ENCODE measurements around the gene ANXA10. TPM values are rescaled to one million over a fixed set of nuclear protein-coding genes. Genes with fewer than 3 reads are reported as not detected.
"Not testable (repeated sequence)": the region's sequence is repeated elsewhere in the genome, so short reads cannot be mapped to it uniquely, and the experiment has no call there.

ANXA10 gene, protein sequence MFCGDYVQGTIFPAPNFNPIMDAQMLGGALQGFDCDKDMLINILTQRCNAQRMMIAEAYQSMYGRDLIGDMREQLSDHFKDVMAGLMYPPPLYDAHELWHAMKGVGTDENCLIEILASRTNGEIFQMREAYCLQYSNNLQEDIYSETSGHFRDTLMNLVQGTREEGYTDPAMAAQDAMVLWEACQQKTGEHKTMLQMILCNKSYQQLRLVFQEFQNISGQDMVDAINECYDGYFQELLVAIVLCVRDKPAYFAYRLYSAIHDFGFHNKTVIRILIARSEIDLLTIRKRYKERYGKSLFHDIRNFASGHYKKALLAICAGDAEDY
- total RNA-seq (ENCODE audit: insufficient read depth, low replicate concordance): not detected

DNA sequence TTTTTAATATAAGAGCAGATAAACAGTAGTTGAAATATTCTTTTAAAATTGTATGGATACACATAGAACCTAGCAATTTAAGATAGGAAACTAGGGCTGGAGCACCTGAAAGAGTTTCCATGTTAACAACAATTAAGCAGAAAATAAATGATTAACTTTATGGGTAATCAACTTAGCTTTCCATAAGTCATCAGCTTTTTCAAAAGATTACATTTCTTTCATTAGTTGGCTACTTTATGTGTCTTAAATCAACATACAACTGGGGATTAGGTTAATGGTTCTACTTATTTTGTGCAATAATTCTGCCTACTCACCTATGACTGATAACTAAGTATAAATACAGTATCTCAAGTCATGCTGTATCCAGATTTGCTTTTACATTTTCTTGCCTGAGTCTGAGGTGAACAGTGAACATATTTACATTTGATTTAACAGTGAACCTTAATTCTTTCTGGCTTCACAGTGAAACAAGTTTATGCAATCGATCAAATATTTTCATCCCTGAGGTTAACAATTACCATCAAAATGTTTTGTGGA lies at the start of gene ANXA10:
ANXA10 (plus strand) TSS at position 362 of the 537 bp plus-strand sequence; CDS start at position 526, 164 bp downstream.
- DNase-seq (ENCODE audit: low spot score): no peak

DNA sequence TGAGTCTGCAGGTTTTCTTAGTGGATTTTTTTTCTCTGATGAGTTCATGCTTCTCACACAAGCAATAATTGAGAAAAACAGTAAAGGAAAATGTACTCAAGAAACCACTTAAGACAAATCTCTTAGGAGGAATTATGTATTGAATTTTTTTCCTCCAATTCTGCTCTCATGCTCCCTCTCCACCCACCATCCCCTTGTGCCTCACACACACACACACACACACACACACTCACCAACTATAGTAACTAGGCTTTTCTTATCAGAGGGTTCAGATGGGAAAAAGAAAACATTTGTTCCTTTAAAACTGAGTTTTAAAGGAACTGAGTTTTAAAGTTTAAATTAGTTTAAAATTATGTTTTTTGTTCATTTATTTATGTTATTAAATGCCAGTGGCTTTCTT lies 47.0 kb upstream of the ANXA10 start:
- peak; percentile 14 for DNase-seq (ENCODE audit: low spot score)

DNA sequence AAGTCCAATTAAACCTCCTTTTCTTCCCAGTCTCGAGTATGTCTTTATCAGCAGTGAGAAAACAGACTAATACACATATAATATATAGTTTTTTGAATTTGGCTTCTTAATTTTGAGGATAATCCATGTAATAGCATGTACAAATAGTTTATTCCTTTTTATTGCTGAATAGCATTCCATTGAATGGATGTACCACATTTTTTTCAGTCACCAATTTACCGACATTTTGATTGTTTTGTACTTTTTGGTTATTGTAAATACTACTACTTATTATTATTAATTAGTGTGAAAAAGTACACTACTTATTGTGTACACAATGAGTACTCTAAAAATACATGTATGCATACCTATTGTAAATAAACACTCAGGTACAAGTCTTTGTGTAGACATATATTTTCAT lies 42.3 kb upstream of the ANXA10 start:
- DNase-seq (ENCODE audit: low spot score): no peak

DNA sequence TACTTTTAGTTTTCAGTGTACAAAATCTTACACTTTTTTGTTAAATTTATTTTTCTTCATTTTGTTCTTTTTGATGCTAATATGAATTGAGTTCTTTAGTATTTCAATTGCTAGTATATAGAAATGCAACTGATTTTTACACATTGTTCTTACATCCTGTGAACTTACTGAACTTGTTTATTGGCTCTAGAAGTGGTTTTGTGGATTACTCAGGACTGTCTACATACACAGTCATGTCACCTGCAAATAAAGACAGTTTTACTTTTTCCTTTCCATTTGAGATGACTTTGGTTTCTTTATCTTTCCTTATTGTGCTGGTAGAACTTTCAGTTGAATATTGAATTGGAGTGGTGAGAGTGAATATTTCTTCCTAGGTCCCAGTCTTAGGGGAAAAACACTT lies 40.8 kb upstream of the ANXA10 start:
- no peak for DNase-seq (ENCODE audit: low spot score)

DNA sequence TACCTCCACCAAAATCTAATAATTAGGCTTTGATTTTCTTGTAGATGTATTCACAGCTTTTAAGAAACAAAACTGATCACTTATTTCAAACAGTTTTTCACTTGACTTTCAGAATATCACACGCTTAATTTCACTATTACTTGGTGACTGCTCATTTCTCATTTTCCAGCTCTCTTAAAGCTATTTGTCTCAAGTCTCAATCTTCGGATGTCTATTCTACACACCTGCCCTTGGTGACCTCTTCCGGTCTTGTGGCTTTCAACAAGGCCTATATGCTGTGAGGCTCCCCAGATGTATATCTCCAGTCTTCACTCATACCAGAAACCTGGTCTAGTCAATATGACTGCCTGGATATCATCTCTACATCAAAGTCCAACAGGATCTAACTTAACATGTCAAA lies 34.9 kb upstream of the ANXA10 start:
- DNase-seq (ENCODE audit: low spot score): no peak

DNA sequence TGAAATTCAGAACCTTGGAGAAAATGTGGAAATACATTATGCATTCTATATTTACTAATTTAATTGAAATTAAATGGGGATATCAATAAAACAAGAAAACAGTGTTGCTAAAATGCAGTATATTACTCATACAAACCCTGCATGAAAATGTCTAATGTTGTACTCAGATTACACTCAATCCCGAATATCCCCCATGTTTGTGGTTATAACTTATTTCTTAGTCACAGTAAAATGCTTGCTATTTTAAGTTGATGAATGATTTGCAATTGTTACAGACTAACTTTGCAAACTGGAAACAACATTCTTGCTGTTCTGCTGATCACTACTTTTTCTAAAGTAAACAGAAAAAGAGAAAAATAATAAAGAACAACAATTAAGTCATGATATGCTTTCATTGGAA lies 33.1 kb upstream of the ANXA10 start:
- DNase-seq (ENCODE audit: low spot score): no peak

DNA sequence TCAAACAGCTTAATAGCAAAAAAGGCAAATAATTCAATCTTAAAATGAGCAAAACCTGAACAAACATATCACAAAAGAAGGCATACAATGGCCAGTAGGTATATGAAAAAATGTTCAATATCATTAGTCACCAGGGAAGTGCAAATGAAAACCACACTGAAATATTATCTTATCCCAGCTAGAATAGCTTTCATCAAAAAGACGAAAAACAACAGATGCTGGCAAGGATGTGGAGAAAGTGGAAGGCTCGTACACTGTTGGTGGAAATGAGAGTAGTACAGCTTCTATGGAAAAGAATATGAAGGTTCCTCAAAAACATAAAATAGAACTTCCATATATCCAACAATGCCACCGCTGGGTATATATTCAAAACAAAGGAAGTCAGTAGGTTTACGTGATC lies 29.3 kb upstream of the ANXA10 start:
- DNase-seq (ENCODE audit: low spot score): no peak

DNA sequence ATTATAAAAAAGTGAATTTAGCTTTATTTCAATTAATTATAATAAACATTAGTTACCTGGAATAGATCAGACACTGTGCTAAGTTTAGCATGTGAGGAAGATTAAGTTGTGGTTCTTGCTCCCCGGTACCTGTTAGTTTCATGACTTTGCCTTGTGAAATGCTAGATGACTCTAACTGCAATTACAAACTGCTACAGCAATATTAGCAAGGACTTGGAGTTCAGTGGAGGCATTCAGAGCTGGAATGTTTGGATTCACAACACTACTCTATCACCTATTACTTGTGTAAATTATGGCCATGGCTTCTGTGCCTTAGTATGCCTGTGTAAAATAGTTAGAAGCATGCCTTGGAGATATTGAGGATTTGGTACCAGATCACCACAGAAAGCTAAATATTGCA lies 21.4 kb upstream of the ANXA10 start:
- DNase-seq (ENCODE audit: low spot score): no peak

- DNase-seq (ENCODE audit: low spot score): no peak
These were observed 21.0 kb upstream of the ANXA10 start for GRCh38 chr4:168071304-168071703.

DNA sequence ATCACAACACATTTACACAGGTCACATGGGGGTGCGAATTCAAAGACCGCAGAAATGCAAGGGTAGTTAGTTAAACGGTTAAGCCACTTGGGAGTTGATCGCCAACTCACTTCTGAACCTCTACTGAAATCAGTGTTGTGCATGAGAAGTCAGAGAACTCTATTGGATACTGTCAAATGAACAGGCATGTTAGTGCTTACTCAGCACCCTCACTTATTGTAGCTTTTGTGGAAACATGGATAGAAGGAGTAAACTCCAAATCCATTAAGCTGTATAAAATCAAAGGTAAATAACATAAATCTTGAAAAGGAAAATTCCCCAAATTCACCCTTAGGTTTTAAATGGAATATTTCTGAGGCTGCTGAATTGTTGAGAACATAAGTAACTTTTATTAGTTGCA lies 17.5 kb upstream of the ANXA10 start:
- no peak for DNase-seq (ENCODE audit: low spot score)

DNA sequence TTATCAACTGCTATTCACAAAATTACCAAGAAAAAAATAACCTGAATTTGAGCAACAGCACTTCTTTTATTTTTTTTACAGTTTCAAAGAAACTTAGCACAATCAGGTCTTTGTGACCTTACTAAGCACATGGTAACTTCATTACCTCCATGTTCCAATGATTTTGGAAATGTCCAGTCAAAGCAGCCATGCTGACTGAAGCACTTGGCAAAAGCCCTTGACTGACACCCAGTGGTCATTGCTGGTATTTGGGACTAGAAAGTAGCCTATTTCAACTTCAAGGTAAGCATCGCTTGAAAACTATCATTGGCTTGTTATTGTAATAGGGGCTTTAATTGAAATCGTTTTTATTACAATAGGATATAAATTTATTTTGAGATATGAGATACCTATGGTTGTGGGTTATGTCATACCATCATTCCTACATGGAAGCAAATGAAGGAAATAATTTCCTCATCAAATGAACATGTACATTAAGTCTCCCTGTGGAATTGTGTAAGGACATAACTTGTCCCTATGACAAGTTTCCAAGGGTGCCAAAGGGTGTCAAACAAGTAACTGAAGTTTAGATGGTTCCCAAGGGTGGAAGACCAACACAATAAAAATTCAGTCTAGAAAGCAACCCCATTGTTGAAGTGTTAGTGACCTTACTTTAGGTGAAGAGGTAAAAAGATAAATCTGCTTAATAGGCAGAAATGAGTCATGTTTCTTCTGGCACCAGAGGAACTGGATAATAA lies 15.2 kb upstream of the ANXA10 start:
- DNase-seq (ENCODE audit: low spot score): peak; percentile 66

- DNase-seq (ENCODE audit: low spot score): no peak
These were observed 14.6 kb upstream of the ANXA10 start for GRCh38 chr4:168077726-168078239.

- no peak for DNase-seq (ENCODE audit: low spot score)
These were observed 10.0 kb upstream of the ANXA10 start for GRCh38 chr4:168082379-168082778.

DNA sequence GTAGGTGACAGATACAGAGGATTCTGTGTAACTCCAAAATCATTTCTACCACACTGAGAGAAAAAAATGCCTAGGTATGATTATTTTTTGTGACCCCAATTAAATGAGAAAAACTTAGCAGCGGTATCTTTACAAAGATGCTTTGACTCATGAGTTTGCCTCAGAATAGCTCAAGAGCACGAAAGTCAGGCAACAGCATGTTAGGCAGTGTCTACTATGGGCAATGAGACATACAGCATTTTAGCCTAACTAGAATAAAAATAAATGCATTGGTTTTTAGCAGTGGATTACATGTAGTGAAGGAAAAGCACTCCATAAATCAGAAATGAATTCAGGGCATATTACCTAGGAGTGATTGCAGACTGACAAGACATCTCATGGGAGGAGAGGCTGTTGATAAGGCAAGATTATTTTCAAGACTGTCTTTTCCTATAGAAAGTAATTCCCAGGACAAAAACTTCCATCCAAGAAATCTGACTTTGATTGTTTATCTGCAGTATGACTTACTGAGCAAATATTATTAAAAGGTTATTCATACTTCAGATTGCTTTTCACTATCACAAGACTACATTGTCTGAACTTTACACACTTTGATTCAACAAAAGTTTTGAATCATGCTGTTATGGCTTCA lies 3.6 kb downstream of the ANXA10 start:
- no peak for DNase-seq (ENCODE audit: low spot score)

- DNase-seq (ENCODE audit: low spot score): no peak
These were observed 4.1 kb downstream of the ANXA10 start for GRCh38 chr4:168096407-168096784.

DNA sequence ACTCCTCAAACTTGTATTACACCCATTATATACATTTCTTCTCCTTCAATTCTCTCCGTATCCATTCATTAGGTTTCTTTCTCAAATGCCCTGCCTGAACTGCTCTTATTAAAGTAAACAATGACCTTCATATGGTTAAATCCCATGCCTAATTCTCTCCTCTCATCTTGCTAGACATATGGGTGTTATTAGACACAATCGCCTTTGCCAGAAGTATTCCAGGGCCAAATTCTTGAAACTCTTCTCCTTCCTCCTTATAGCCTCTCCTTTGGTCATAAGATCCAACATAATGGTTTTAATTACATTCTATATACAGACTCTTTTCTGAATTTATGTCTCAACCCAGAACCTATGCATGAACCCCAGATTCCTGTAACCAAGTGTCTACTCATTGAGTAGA lies 4.8 kb downstream of the ANXA10 start:
- no peak for DNase-seq (ENCODE audit: low spot score)

GRCh38 chr4:168098248-168098717 lies 5.9 kb downstream of the ANXA10 start:
- DNase-seq (ENCODE audit: low spot score): no peak

DNA sequence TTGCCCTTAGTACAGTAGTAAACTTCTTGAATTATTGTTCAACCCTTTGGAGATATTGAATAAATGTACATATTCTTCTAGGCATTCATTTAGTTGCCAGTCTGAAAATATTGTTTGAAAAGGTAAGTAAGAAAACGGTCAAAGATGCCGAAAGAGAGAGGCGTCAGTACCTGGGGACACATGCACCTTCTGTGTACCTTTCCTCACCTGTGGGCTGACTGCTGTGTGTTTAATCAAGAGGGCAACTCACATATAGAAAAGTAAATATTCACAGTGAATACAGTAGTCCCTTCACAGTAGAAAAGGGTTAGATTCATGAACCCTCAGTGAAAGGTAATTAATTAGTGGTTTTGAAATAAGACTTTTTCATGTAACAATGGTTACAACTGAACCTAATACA lies 6.9 kb downstream of the ANXA10 start:
- DNase-seq (ENCODE audit: low spot score): no peak

- no peak for DNase-seq (ENCODE audit: low spot score)
These were observed 8.7 kb downstream of the ANXA10 start for GRCh38 chr4:168101026-168101425.

- DNase-seq (ENCODE audit: low spot score): no peak
These were observed 10.1 kb downstream of the ANXA10 start for GRCh38 chr4:168102403-168102802.

DNA sequence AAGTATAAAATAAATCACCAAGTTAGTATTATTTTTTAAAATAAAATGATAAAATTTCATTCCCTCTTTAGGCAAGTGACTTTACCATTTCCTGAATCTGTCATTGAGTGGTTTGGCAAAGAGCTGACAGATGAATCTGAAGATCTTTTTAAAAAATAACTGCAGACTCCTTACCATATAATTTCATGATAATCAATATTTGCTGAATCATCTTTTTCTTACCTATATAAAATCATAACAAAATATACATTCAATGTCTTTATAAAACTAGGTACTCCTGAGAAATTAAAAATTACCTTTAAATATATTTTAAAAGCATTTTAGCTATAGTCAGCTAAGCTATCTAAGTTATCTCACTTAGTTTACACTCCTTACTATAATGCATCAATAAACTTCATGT lies 17.2 kb downstream of the ANXA10 start:
- DNase-seq (ENCODE audit: low spot score): no peak

- DNase-seq (ENCODE audit: low spot score): not testable (repeated sequence)
These were observed 20.7 kb downstream of the ANXA10 start for GRCh38 chr4:168113059-168113458.

Data from umbilical cord (tissue), 2 donors.